Fibroblast of villous mesenchyme (primary cell): ENCODE measurements around the gene CPNE7. TPM values are rescaled to one million over a fixed set of nuclear protein-coding genes. Genes with fewer than 3 reads are reported as not detected.

Experiments used
- DNase-seq: peaks from one replicate; pipeline ENCODE4 v3.0.0-alpha.2; 2010; ENCODE audit warnings: low read depth
- H3K4me3 ChIP-seq: 2 replicates; pipeline ENCODE4 v1.5.1; 2011; ENCODE audit warnings: low read depth, mild to moderate bottlenecking, low read length
- total RNA-seq: library from RNA; depleted of rRNA; stranded (reverse); fragments of >200 nt; gene quantifications from 2 replicates; pipeline ENCODE4 v1.2.3, GENCODE V29; 2012
- TF ChIP-seq, protein P1 (sequence below): IDR thresholded peaks from 2 replicates; pipeline ENCODE4 v1.5.1; 2012; ENCODE audit warnings: low read depth, mild to moderate bottlenecking, low read length; ENCODE audit not compliant: insufficient read depth

Gene CPNE7
- total RNA-seq, 1 donor = 9.5 TPM

DNA sequence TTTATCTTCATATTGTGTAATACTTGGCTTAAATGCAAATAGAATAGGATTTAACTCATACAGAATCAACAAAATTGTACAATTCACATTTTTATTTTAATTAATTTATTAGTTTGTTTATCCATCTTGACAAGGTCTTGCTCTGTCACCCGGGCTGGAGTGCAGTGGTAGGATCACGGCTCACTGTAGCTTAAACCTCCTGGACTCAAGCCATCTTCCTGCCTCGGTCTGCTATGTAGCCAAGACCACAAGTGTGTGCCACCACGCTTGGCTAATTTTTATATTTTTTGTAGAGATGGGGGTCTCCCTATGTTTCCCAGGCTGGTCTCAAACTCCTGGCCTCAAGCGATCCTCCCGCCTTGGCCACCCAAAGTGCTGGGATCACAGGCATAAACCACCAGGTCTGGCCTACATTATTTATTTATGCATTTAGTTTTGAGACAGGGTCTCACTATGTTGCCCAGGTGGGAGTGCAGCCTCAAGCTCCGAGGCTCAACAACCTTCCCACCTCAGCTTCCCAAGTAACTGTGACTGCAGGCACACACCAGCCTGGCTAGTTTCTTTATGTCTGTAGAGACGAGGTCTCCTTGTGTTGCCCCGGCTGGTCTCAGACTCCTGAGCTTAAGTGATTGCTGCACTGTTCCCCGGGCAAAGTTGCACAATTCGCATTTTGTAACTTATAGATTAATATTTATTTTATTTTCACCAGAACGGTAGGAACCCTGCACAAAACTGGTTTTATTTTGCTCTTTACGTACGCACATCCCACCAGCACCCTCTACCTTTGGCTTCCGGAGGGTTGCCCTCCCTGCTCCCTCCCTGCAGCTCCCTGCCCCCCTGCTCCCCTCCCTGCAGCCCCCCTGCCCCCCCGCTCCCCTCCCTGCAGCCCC, 42.8 kb downstream of the CPNE7 start:
- TF ChIP-seq, protein P1, sequence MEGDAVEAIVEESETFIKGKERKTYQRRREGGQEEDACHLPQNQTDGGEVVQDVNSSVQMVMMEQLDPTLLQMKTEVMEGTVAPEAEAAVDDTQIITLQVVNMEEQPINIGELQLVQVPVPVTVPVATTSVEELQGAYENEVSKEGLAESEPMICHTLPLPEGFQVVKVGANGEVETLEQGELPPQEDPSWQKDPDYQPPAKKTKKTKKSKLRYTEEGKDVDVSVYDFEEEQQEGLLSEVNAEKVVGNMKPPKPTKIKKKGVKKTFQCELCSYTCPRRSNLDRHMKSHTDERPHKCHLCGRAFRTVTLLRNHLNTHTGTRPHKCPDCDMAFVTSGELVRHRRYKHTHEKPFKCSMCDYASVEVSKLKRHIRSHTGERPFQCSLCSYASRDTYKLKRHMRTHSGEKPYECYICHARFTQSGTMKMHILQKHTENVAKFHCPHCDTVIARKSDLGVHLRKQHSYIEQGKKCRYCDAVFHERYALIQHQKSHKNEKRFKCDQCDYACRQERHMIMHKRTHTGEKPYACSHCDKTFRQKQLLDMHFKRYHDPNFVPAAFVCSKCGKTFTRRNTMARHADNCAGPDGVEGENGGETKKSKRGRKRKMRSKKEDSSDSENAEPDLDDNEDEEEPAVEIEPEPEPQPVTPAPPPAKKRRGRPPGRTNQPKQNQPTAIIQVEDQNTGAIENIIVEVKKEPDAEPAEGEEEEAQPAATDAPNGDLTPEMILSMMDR = no peak
- peak; percentile 73 for DNase-seq
- no peak overlapping the region for H3K4me3 ChIP-seq

DNA sequence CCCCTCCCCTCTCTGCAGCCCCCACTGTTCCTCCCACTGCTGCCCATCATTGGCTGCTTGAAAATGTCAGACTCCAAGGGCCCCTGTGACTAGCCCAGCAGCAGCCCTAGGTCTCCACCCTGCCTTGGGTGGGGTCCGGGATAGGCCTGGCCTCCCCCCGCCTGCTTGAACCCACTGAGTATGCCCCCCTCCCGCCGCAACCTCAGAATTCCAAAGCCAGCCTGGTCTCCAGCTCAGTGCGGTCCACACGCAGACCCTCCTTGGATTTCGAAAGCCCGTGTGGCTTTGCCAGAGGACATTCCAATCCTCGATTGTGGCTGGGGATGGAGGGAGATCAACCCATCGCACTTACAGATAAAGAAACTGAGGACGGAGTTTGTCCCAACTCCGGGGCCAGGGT, 44.3 kb downstream of the CPNE7 start:
- no peak overlapping the region for H3K4me3 ChIP-seq
- peak; percentile 65 for DNase-seq
- TF ChIP-seq, protein P1 = no peak

DNA sequence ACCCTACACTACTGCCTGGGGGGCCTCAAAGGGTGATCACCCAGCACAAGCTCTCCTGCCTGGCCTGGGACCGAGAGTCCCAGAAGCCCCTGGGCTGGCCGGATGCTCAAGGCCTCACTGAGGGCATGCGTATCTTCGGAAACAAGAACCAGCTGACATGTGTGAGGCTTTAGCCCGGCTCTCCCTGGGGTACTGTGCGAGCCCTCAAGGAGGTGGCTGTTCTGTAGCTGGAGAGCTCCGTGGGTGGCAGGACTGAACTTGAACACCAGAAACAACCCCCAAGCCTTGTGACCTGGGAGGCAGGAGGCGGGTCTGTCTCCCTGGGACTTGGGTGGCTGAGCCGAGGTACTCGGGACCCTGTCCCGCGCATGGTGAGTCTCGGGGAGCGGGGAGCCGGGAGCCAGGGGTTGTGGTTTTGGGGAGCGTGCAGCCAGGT, 44.9 kb downstream of the CPNE7 start:
- H3K4me3 ChIP-seq = no peak overlapping the region
- TF ChIP-seq, protein P1 = no peak
- DNase-seq = no peak

DNA sequence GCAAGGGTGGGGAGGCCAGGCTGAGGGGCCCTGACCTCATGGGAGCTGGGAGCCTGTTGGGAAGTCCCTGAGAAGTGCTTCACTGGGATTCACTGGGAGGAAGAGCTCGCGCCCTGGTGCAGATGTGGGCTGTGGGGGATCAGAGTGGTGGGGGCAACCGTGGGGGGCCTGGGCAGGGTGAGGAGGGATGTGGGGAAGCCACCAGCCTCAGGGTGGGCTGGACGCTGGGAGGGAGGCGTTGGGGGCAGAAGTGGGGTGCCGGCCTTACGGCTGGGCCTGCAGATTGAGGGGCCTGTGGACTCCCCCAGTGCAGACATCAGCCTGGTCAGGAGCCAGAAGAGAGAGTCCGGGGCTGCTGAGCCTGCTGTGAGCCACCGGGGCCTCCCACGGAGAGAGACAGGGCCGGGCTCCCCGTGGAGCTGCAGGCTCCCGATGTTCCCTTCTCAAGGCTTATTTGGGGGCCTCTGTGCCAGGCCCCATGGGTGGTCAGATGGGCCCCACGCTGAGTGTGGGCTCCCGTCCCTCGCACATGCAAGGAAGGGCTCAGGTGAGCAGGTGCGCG, 45.7 kb downstream of the CPNE7 start:
- TF ChIP-seq, protein P1 = no peak
- DNase-seq = no peak
- H3K4me3 ChIP-seq = no peak overlapping the region

DNA sequence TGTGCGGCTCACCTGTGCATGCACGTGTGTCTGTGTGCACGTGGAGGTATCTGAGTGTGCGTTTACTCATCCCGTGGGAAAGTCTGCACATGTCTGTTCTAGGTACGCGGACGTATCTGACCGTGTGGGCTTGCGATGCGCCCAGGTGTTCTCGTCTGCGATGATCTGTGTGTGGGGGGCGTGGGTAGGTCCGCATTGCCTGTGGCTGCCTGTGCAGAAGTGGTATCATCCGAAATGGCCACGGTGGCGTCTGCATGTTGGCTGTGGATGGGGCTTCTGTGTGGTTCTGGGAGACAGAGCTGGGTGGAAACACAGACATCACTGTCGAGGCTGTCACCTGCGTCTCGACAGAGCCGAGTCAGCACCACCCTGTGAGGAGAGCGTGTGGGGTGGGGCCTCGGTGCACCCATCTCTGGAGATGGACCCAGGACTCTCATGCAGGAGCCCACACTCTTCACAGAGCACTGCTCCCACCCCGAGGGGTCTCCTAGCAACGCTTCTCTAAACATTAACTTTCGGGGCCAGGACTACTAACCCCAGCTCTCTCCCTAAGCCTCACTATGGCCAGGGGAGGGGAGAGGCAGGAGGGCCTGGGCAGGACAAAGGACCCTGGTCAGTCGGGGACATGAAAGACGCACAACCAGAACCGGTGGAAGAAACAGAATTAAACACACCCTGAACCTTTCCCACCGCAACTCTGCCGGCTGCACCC, 46.3 kb downstream of the CPNE7 start:
- DNase-seq = no peak
- TF ChIP-seq, protein P1 = no peak
- H3K4me3 ChIP-seq = no peak overlapping the region

DNA sequence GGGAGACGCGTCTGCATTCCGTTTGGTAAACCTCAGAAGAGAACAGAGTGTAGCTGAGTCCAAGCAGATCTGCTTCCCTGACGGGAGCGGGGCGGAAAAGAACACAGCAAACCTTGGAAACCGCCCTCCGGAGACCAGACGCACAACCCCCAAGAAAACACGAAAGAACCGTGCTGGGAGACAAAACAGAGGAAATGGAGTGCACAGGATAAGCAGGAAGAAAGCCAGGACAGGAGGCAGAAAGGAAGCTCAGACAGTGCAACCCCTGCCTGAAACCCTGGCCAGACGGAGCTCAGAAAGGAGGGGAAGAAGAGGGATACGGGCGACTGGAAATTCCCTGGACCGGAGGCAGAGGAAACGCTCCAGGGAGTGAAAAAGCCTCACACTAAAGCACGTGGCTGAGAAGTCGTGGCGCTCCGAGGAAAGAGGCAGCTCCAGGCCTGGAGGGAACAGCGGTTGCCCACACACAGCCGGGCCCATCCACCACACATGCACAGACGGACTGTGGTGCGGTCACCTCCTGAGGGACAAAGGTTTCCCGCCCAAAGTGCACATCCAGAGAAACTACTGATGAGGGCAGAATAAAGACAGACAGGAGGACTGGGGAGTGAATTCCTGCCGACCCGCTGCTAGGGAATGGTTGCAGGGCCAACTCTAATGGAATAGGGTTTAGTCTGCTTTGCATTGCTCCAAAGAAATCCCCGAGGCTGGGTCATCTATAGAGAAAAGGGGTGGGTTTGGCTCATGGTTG, 48.1 kb downstream of the CPNE7 start:
- no peak for DNase-seq
- H3K4me3 ChIP-seq = no peak overlapping the region
- TF ChIP-seq, protein P1 = no peak
